Measurements from ENCODE around the gene DOCK8.
A peak's percentile ranks its signal among the peaks of the same experiment; 100 is the strongest.

The DOCK8 gene

DNA sequence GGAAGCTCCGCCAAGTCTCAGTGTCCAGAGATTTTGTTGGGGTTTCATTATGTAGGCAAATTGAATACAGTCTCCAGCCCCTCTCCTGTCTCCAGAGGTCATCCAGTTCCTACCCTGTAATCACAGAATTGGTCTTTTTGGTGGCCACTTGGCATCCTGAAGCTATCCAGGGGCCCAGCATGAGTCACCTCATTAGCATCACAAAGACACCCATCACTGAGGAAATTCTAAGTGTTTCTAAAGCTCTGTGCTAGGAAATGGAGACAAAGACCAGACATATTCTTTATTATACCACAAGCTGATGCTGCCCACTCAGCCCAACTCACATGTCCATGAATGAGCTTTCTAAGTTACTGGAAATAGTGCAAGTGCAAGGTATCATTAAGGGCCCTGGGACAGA, 229.9 kb downstream of the DOCK8 start:
- DNase-seq, result no peak
- Mint-ChIP-seq H3K36me3 (ENCODE audit: low read depth) (peaks cover 97% of the 10 kb centered on the region), H3K27me3 (no peaks in the 10 kb centered on the region), H3K27ac (peak overlapping the region; percentile 64), H3K4me3 (no peak overlapping the region), H3K4me1 (ENCODE audit: low read depth) (peaks cover 26% of the 10 kb centered on the region), H3K9me3 (no peaks in the 10 kb centered on the region)

GRCh38 chr9:445033-445432, 230.4 kb downstream of the DOCK8 start:
- Mint-ChIP-seq H3K27me3 (no peaks in the 10 kb centered on the region), H3K9me3 (no peaks in the 10 kb centered on the region), H3K4me1 (ENCODE audit: low read depth) (peaks cover 26% of the 10 kb centered on the region), H3K36me3 (ENCODE audit: low read depth) (peaks cover 97% of the 10 kb centered on the region), H3K4me3 (no peak overlapping the region), H3K27ac (peak overlapping the region; percentile 19)
- no peak for DNase-seq

- Mint-ChIP-seq H3K4me3 (no peak overlapping the region), H3K27ac (no peak overlapping the region), H3K27me3 (no peaks in the 10 kb centered on the region), H3K4me1 (ENCODE audit: low read depth) (peaks cover 28% of the 10 kb centered on the region), H3K9me3 (no peaks in the 10 kb centered on the region), H3K36me3 (ENCODE audit: low read depth) (peaks cover 96% of the 10 kb centered on the region)
- DNase-seq, result no peak
These were observed 231.5 kb downstream of the DOCK8 start for GRCh38 chr9:446074-446699.

- H3K27me3 Mint-ChIP-seq, result no peaks in the 10 kb centered on the region
- no peaks in the 10 kb centered on the region for H3K9me3 Mint-ChIP-seq
- peaks cover 28% of the 10 kb centered on the region for H3K4me1 Mint-ChIP-seq (ENCODE audit: low read depth)
- peak overlapping the region; percentile 66 for H3K27ac Mint-ChIP-seq
- H3K4me3 Mint-ChIP-seq, result no peak overlapping the region
- DNase-seq, result peak; percentile 48
- H3K36me3 Mint-ChIP-seq (ENCODE audit: low read depth), result peaks cover 95% of the 10 kb centered on the region
These were observed 232.8 kb downstream of the DOCK8 start for GRCh38 chr9:447230-448025.

- Mint-ChIP-seq H3K27me3 (no peaks in the 10 kb centered on the region), H3K4me1 (ENCODE audit: low read depth) (peaks cover 23% of the 10 kb centered on the region), H3K4me3 (no peak overlapping the region), H3K27ac (peak overlapping the region; percentile 64), H3K36me3 (ENCODE audit: low read depth) (peaks cover 92% of the 10 kb centered on the region), H3K9me3 (no peaks in the 10 kb centered on the region)
- no peak for DNase-seq
These were observed 235.4 kb downstream of the DOCK8 start for GRCh38 chr9:450057-450456.

- H3K4me3 Mint-ChIP-seq, result no peak overlapping the region
- peak overlapping the region; percentile 64 for H3K27ac Mint-ChIP-seq
- no peaks in the 10 kb centered on the region for H3K27me3 Mint-ChIP-seq
- H3K9me3 Mint-ChIP-seq, result no peaks in the 10 kb centered on the region
- peaks cover 91% of the 10 kb centered on the region for H3K36me3 Mint-ChIP-seq (ENCODE audit: low read depth)
- H3K4me1 Mint-ChIP-seq (ENCODE audit: low read depth), result peaks cover 23% of the 10 kb centered on the region
- DNase-seq, result no peak
These were observed 235.9 kb downstream of the DOCK8 start for GRCh38 chr9:450561-450960.

GRCh38 chr9:453832-454231, 239.2 kb downstream of the DOCK8 start:
- Mint-ChIP-seq H3K36me3 (ENCODE audit: low read depth) (peaks cover 92% of the 10 kb centered on the region), H3K27me3 (no peaks in the 10 kb centered on the region), H3K4me1 (ENCODE audit: low read depth) (peaks cover 9% of the 10 kb centered on the region), H3K4me3 (no peak overlapping the region), H3K9me3 (no peaks in the 10 kb centered on the region), H3K27ac (no peak overlapping the region)
- no peak for DNase-seq

- peaks cover 14% of the 10 kb centered on the region for H3K4me1 Mint-ChIP-seq (ENCODE audit: low read depth)
- peak overlapping the region; percentile 29 for H3K27ac Mint-ChIP-seq
- no peaks in the 10 kb centered on the region for H3K9me3 Mint-ChIP-seq
- no peak overlapping the region for H3K4me3 Mint-ChIP-seq
- no peaks in the 10 kb centered on the region for H3K27me3 Mint-ChIP-seq
- no peak for DNase-seq
- H3K36me3 Mint-ChIP-seq (ENCODE audit: low read depth), result peaks cover 91% of the 10 kb centered on the region
These were observed 241.7 kb downstream of the DOCK8 start for GRCh38 chr9:456365-456764.

GRCh38 chr9:458590-458989, 243.9 kb downstream of the DOCK8 start:
- Mint-ChIP-seq H3K4me1 (ENCODE audit: low read depth) (peaks cover 17% of the 10 kb centered on the region), H3K9me3 (no peaks in the 10 kb centered on the region), H3K4me3 (no peak overlapping the region), H3K27ac (peak overlapping the region; percentile 77), H3K27me3 (no peaks in the 10 kb centered on the region), H3K36me3 (ENCODE audit: low read depth) (peaks cover 89% of the 10 kb centered on the region)
- DNase-seq, result no peak

GRCh38 chr9:459491-460444, 245.1 kb downstream of the DOCK8 start:
- peaks cover 90% of the 10 kb centered on the region for H3K36me3 Mint-ChIP-seq (ENCODE audit: low read depth)

GRCh38 chr9:462121-462520, 247.5 kb downstream of the DOCK8 start:
- Mint-ChIP-seq H3K4me3 (no peak overlapping the region), H3K4me1 (ENCODE audit: low read depth) (peaks cover 19% of the 10 kb centered on the region), H3K27ac (peak overlapping the region; percentile 42), H3K36me3 (ENCODE audit: low read depth) (peaks cover 88% of the 10 kb centered on the region), H3K27me3 (no peaks in the 10 kb centered on the region), H3K9me3 (no peaks in the 10 kb centered on the region)
- DNase-seq, result no peak

More at GRCh38 chr9:459491-460444, 245.1 kb downstream of the DOCK8 start:
- Mint-ChIP-seq H3K27me3 (no peaks in the 10 kb centered on the region), H3K4me1 (ENCODE audit: low read depth) (peaks cover 17% of the 10 kb centered on the region), H3K27ac (peak overlapping the region; percentile 75), H3K9me3 (no peaks in the 10 kb centered on the region), H3K4me3 (no peak overlapping the region)
- DNase-seq, result no peak

- H3K9me3 Mint-ChIP-seq, result no peaks in the 10 kb centered on the region
- peak overlapping the region; percentile 42 for H3K27ac Mint-ChIP-seq
- H3K4me1 Mint-ChIP-seq (ENCODE audit: low read depth), result peaks cover 19% of the 10 kb centered on the region
- peaks cover 84% of the 10 kb centered on the region for H3K36me3 Mint-ChIP-seq (ENCODE audit: low read depth)
- DNase-seq, result no peak
- no peak overlapping the region for H3K4me3 Mint-ChIP-seq
- H3K27me3 Mint-ChIP-seq, result no peaks in the 10 kb centered on the region
These were observed 247.9 kb downstream of the DOCK8 start for GRCh38 chr9:462606-463005.

DNA sequence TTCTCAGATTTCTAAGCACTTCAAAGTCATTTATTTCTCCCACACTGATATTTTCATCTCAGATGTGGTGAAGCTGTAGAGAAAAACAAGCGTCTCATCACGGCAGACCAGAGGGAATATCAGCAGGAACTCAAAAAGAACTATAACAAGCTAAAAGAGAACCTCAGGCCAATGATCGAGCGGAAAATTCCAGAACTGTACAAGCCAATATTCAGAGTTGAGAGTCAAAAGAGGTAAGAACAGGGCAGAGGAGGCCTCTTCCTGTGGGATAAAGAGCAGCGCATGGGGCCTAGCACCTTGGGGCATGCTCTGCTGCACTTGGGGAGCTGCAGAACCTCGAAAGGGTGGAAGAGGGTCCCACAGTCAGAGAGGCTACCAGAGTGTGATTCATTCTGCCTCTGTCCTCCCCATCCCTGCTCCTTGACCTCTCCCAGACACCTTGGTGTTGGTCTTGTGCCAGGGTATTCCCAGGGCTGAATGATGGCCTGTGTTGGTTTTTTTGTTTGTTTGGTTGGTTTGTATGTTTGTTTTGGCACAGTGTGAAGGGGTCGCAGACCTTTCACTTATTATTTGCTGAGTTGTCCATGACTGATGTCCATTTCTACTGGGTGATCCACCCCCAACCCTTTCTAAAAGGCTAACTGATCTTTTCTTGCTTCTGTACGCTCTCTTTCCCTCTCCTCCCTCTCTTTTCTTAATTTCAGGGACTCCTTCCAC, 248.9 kb downstream of the DOCK8 start:
- no peaks in the 10 kb centered on the region for H3K9me3 Mint-ChIP-seq
- no peak overlapping the region for H3K4me3 Mint-ChIP-seq
- no peaks in the 10 kb centered on the region for H3K27me3 Mint-ChIP-seq
- DNase-seq, result no peak
- peaks cover 74% of the 10 kb centered on the region for H3K36me3 Mint-ChIP-seq (ENCODE audit: low read depth)
- H3K4me1 Mint-ChIP-seq (ENCODE audit: low read depth), result peaks cover 18% of the 10 kb centered on the region
- peak overlapping the region; percentile 6 for H3K27ac Mint-ChIP-seq

DNA sequence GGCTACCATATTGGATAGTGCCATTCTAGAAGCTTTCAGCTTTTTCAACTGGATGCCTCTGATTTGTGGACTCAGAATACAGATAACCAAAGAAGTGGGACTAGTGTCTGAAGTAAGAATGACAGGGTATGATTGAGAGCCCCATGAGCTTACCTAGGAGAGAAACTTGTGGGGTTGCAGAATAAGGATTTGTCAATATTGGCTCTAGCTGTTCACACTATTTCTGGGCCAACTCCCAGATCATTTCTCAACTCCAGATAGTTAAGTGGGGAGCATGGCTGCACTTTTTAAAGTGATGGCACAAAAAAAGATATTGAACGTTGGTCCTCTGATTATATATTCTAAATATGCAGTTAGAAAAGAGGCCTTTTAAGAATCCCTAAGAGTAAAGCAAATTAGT, 252.1 kb downstream of the DOCK8 start:
- no peak overlapping the region for H3K4me3 Mint-ChIP-seq
- H3K27ac Mint-ChIP-seq, result no peak overlapping the region
- H3K36me3 Mint-ChIP-seq (ENCODE audit: low read depth), result peaks cover 56% of the 10 kb centered on the region
- DNase-seq, result no peak
- H3K9me3 Mint-ChIP-seq, result no peaks in the 10 kb centered on the region
- no peaks in the 10 kb centered on the region for H3K27me3 Mint-ChIP-seq
- H3K4me1 Mint-ChIP-seq (ENCODE audit: low read depth), result peaks cover 35% of the 10 kb centered on the region

All from activated T-cell treated with anti-CD3 and anti-CD28 coated beads, Interleukin-2, amount 50 U/mL, for 24 hours (primary cell).